D721Med (cell line): ENCODE data around the gene BBX.

Source experiments
- DNase-seq: peaks from one replicate; pipeline ENCODE4 v3.0.0; 2011; ENCODE audit warnings: low spot score; ENCODE audit not compliant: insufficient read length
- FAIRE-seq: peaks from 2 replicates; lab custom pipeline; 2011; peaks lifted over from hg19 to GRCh38; lab: Jason Lieb, UNC
- TF ChIP-seq, protein P1 (sequence below): IDR thresholded peaks from 2 replicates; pipeline ENCODE4 v1.5.1; 2012; ENCODE audit warnings: mild to moderate bottlenecking, control low read depth; ENCODE audit not compliant: insufficient read depth; ENCODE audit errors: missing control alignments

Gene BBX

DNA sequence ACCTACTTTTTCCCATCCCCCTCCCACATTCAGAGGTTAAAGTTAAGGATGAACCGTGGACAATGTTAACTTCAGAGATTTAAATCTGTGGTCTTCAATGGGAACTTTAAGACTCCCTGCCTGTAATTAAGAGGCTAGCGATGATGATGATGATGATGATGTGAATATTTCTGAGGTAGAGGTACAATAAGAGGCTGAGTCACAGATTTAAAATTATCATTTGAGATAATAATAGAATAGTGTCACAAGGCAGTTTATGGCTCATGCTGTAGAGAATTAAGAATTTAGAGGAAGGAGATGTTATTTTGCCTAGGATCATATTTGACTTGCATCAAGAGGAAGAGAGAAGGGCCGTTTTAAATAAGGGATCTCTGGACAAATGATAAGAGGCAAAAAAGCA lies 146.2 kb downstream of the BBX start:
- DNase-seq (no peak), FAIRE-seq (no peak)
- TF ChIP-seq, protein P1, sequence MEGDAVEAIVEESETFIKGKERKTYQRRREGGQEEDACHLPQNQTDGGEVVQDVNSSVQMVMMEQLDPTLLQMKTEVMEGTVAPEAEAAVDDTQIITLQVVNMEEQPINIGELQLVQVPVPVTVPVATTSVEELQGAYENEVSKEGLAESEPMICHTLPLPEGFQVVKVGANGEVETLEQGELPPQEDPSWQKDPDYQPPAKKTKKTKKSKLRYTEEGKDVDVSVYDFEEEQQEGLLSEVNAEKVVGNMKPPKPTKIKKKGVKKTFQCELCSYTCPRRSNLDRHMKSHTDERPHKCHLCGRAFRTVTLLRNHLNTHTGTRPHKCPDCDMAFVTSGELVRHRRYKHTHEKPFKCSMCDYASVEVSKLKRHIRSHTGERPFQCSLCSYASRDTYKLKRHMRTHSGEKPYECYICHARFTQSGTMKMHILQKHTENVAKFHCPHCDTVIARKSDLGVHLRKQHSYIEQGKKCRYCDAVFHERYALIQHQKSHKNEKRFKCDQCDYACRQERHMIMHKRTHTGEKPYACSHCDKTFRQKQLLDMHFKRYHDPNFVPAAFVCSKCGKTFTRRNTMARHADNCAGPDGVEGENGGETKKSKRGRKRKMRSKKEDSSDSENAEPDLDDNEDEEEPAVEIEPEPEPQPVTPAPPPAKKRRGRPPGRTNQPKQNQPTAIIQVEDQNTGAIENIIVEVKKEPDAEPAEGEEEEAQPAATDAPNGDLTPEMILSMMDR: no peak

DNA sequence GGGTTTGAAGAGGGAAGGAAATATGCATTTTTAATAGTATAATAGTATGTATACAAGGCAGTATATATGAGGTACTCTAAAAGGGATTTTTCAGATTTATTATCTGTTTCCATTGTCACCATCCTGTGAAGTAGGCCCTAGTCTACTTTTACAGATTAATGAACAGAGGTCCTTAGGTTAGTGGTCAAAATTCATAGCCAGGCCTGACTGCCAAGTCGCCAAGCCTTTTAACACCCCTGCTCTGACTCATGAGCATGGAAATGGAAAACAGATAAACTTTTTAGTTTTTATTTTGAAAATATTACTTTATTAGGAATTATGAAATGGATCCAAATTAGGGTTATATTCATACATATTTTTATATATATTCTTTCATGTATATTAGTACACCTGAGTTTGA lies 146.9 kb downstream of the BBX start:
- DNase-seq (no peak), FAIRE-seq (no peak)
- TF ChIP-seq, protein P1: no peak

DNA sequence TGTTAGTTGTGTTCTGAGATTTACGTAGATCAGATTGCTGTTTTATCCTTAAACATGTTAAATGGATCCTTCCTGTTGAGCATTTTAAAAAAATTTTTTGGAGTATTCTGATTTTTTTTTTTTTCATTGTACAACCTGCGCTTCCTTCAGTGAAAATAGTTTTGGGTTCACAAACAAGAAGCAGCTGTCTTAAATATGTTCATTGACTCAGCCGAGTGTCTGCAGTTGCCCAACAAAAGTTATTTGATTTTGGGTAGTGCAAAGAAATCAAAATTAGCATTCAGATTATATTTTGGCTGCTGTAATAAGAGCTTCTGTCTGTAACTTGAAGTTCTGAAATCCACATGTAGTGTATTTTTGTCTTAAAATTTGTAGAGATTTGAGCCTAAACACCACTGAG lies 148.2 kb downstream of the BBX start:
- DNase-seq: no peak
- no peak for FAIRE-seq
- TF ChIP-seq, protein P1: no peak

DNA sequence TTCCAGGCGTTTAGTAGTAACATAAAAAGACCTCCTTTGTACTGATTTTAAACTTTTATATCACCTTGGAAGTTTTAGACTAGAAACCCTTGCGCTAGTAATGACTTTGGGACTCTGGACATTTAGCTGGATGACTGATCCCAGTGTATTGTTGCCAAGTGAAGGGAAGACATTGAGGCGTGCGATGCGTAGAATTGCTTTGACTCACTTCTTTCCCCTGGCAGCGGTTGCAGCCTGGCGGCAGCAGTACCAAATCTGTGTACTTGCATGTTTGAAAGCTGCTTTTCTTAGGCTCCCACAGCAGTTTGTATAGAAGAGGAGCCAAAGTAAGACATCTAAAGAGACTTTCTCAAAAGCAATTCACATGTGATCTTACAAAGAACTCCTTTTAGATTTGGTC lies 151.6 kb downstream of the BBX start:
- DNase-seq (no peak), FAIRE-seq (no peak)
- TF ChIP-seq, protein P1: no peak

DNA sequence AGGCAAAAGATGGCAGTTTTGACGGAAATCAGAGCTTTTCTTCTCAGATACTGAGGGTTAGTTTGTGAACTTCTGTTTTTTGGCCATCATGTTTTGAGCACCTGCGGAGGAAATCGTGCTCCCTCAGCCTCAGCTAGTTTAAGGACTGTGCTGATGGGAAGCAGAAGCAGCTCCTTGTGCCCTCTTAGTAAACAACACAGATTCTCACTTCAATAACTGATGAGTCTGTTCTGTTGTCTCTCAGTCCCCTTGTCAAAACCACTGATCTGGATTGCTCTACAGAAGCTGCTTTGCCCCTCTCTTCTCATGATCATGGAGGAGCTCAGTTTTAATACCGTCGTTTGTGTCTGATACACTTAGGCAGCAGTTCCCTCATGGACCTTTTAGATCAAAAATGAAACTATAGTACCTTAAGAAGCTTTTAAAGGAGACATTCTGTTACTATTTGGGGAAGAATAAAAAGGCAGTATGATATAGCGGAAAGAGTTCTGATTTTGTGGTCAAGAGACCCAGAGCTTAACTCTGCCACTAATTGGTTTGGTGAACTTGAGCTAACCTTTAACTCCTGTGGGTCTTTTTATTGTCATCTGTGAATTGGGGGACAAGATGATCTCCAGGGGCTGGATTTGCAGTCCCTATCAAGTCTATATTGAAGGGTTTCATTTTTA lies 152.6 kb downstream of the BBX start:
- no peak for FAIRE-seq
- DNase-seq: no peak
- TF ChIP-seq, protein P1: no peak

DNA sequence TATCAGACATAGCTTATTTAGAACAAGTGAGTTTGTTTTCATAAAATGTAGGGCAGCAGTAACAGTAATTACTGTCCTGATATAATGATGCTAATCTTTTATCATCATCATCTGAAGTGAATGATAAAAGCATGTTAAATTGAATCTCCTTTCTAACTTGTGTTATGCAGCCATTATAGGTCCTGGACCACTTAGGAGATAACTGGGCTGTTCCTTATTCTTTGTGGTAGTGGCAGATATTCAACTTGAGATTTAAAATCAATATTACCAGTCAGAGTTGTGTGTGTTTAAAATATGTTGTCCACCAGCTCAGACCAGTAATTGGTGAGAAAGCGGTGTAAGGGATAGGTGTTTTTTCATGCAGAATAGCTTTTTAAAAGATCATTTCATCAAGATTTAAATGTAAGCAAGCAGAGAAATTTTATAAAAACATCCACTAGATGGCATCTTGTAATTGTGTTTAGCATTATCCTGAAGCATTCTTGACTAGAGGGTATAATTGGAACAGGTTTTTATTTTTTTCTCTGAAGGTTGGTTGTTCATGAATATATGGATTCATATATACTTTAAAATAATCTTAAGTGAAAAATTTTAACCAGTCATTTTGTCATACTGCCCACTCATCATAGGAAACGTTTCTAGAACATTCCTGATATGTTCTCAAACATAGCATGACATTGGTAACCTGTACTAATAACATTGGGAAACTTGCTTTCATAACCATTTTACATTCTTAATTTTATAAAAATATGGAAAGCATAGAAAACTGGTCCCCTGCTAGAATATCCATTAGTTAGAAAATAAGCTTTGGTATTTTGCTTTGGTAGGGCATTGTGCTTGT lies 153.9 kb downstream of the BBX start:
- DNase-seq (no peak), FAIRE-seq (peak; percentile 82)
- TF ChIP-seq, protein P1: peak; percentile 51

DNA sequence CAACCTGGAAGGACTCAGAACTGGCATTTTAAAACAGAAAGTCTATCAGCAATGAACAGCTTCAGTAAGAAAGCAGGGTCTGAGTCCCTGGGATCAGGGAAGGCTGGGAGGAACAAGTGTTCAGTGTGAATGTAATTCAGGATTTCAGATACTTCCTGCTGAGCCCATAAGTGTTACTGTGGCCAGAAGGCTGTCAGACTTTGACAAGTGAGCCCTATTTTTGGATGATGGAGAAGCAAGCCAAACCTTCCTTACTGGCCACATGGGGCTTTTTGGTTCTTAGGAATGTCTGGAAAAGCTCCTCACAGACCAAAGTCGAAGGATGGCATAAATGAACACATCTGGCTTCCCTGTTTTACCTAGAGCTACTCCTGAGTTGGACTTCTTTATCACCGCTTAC lies 157.2 kb downstream of the BBX start:
- TF ChIP-seq, protein P1: no peak
- FAIRE-seq (no peak), DNase-seq (no peak)
